ENCODE measurements around the gene RNF125.

The RNF125 gene

GRCh38 chr18:32091724-32092421, 73.2 kb downstream of the RNF125 start, which contains the start of gene RNF138:
Gene RNF138 (plus strand): TSS chr18:32091874. CDS start chr18:32092777, 903 bp downstream.
- peak; percentile 90 for DNase-seq

DNA sequence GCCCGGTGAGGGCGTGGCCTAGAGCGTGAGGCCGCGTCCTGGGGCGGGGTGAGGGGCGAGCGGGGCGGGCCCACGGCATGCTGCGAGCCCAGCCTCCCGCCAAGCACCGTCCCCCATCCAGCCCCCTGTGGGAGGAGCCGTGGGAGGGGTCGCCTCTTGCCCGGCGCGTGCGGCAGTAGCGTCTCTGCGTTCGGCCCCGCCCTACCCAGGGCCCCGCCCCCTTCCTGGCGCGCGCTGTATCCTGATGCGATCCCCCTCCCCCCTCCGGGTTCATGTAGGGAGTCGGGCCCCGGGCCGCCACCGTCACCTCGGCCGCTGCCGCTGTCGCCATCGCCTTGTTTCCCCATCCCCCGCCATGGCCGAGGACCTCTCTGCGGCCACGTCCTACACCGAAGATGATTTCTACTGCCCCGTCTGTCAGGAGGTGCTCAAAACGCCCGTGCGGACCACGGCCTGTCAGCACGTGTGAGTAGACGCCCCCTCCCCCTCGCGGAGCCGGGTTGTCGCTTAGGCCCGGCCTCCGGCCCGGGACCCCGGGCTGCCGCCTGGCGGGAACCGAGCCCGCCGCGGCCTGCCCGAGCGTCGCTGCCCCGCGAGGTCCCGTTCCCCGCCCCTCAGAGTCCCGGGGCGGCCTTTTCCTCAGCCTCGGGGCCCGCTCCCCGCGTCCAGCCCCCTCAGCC, 73.9 kb downstream of the RNF125 start:
- peak; percentile 98 for DNase-seq

DNA sequence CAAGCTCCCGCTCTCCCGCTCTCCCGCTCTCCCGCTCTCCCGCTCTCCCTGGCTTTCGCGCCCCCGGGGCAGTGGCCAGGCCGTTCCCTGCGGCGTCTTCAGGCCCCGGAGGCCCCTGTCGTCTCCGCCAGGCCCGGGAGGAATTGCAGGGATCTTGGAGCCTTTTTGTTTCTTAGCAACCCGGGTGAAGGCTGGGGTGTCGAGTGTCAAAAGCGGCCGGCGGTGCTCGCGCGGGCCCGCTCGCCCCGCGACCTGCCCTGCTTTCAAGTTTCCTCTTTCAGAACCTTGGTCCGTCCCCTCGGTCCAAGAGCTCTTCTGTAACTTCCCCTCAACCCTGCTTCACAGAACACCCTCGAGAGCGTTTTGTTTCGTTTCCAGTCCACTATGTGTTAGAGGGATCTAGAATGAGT, 74.5 kb downstream of the RNF125 start:
- DNase-seq = peak; percentile 38

DNA sequence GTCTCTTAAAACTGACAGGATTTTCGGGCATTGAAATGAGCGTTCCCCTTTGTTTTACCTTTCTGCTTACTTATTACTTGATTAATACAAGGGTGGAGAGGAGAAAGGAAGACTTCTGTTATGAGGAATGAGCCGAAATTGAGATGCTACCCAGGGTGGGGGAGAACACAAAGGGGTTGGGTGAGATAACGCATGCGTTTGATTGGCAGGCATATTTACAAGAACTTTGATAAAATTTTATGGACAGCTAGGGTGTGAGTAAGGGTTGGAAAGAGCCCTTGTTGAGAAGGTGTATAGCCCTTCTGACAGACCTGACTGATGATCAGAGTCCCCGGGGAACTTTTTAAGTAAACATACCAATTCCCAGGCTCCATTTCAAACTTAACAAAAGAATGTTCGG, 74.9 kb downstream of the RNF125 start:
- no peak for DNase-seq

DNA sequence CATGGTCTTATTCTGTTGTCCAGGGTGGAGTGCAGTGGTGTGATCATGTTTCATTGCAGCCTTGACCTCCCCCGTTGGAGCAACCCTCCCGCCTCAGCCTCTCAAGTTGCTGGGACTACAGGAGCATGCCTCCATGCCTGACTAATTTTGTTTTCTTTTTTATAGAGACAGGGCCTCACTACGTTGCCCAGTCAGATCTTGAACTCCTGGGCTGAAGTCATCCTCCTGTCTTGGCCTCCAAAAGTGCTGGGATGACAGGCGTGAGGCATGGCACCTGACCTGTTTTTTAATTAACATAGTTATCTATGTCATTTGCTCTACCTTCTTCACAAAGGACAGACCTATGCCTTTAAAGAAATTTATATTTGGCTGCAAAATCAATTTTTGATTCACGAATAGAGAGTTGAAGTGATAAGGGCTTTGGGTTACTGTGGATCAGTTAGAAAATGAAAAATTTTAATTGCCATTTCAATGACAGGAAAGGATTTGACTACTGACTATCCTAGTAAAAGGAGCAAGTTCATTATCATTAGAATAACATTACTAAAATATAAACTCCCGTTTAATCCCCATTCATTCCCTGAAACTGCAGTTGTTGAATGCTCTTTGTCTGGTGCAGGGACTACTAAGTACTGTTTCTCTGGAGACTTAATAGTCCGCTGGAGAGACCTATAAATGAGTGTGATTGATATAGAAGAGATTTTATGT, 76.7 kb downstream of the RNF125 start:
- DNase-seq = no peak

DNA sequence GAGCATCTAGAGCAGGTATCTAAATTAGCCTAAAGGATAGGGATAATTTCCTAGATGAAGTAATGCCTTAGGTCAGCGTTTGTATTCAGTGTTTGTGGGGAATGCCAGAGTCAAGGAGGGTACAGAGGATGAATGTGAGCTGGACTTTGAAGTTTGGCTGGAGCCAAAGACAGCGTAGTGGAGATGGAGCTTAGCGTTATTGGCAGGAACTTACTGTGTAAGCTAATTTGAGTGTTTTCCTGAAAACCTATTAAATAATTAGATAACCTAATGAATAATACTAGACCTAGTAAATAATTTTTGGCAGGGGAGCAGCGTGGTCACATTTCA, 77.2 kb downstream of the RNF125 start:
- DNase-seq = no peak

- peak; percentile 19 for DNase-seq
These were observed 78.3 kb downstream of the RNF125 start for GRCh38 chr18:32096946-32097345.

DNA sequence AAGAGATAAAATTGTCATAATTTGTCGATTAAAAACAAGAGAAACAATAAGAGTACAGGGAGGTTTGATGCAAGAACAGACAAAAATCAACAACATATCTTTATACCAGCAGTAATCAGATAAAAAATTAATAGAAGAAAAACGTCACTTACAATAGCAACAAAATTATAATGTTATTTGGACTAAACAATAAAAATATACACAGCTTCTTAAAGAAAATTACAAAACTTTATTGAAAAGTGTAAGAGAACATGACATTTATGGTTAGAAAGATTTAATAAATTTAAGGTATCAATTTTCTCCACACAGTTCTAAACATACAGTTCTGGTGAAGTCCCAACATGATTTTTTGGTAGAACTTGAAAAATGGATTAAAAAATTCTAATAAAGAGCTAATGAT, 85.9 kb downstream of the RNF125 start:
- DNase-seq = no peak

GRCh38 chr18:32110005-32110404, 91.4 kb downstream of the RNF125 start:
- DNase-seq = no peak

- DNase-seq = no peak
These were observed 93.1 kb downstream of the RNF125 start for GRCh38 chr18:32111706-32112105.

DNA sequence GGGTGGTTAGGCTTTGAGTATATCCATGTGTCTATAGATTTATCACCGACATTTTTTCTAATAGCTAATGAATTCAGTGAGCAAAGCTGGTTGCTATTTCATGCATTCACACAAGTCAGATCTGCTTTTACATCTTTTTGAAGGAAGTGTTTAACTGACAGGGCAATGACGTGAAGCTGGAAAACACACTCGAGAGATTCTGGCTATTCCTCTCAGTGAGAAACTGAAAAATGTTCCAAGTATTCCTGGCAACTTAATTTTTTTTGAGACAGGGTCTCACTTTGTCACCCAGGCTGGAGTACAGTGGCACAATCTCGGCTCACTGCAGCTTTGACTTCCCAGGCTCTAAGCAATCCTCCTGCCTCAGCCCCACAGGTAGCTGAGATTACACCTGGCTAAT, 94.2 kb downstream of the RNF125 start:
- DNase-seq = no peak

GRCh38 chr18:32114293-32114942, 95.8 kb downstream of the RNF125 start:
- DNase-seq = no peak

DNA sequence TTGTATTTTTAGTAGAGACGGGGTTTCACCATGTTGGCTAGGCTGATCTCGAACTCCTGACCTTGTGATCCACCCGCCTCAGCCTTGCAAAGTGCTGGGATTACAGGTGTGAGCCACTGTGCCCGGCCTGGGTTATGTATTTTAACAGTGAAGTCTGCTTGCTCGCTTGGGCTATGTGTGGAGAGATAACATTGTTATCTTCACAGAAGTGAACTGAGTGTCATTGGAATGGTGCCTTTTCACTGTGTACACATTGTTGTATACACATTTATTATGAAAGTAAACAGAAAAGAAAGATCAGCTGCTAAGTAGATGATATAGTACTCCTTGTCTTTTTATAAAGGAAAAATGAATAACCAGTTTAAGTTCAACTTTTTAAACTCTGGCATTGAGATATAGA, 103.4 kb downstream of the RNF125 start:
- DNase-seq = no peak
